ENCODE results near the gene XRN1. TPM values are rescaled to one million over a fixed set of nuclear protein-coding genes. Genes with fewer than 3 reads are reported as not detected.

XRN1 gene
- total and polyA plus RNA-seq, 10 of the 15 experiments (the other 5 are each of a cell fraction or from before 2014, with no cell fraction given) = 1.7 to 38.8 (median 15.5) TPM

- TF ChIP-seq SRF (IDR thresholded peaks at IDR 0.05; ENCODE audit: low read depth in 2 of 2, low read length in 2 of 2) (no peak), KLF5 (IDR thresholded peaks at IDR 0.05; ENCODE audit: partially characterized antibody) (no peak), RELA (IDR thresholded peaks at IDR 0.05; ENCODE audit: borderline replicate concordance, partially characterized antibody) (no peak), CEBPZ (IDR thresholded peaks at IDR 0.05; ENCODE audit: low read depth, low read length) (no peak), EP300 (IDR thresholded peaks at IDR 0.05; ENCODE audit: borderline replicate concordance in 1 of 2, control insufficient read depth in 1 of 2, low read depth in 2 of 2, low read length in 2 of 2) (no peak), PKNOX1 (IDR thresholded peaks at IDR 0.05) (no peak), ZNF384 (IDR thresholded peaks at IDR 0.05; ENCODE audit: borderline replicate concordance, low read depth, low read length) (no peak), POLR2AphosphoS5 (IDR thresholded peaks at IDR 0.05; ENCODE audit: low read length) (no peak), BCL11A (IDR thresholded peaks at IDR 0.05; ENCODE audit: low read depth, low read length) (no peak), CREM (IDR thresholded peaks at IDR 0.05; ENCODE audit: low read depth) (no peak), FOS (IDR thresholded peaks at IDR 0.05; ENCODE audit: borderline replicate concordance, extremely low read depth, insufficient read length) (no peak), BCL3 (IDR thresholded peaks at IDR 0.05; ENCODE audit: borderline replicate concordance, insufficient read depth, low read depth, low read length, poor library complexity, severe bottlenecking) (no peak)
Observed at GRCh38 chr3:142459929-142460328, 12.1 kb upstream of the XRN1 start (continued).
